KMS-11 (cell line): ENCODE measurements around the gene AGR3.
A peak's percentile ranks its signal among the peaks of the same experiment; 100 is the strongest.

Experiments used
- H2AFZ ChIP-seq: fragments of 200-600 bp; sonication (generic); 2 replicates; pipeline ENCODE4 v1.6.1; 2016; ENCODE audit warnings: antibody characterized with exemption, mixed run types, low read depth
- H3K27ac ChIP-seq: fragments of 200-600 bp; sonication (generic); 2 replicates; pipeline ENCODE4 v1.6.1; 2016; ENCODE audit warnings: mild to moderate bottlenecking, mixed run types
- H3K27me3 ChIP-seq: fragments of 200-600 bp; sonication (generic); 2 replicates; pipeline ENCODE4 v1.6.1; 2017; ENCODE audit warnings: mild to moderate bottlenecking, low read depth, mixed run types, moderate library complexity; ENCODE audit not compliant: insufficient read depth
- H3K36me3 ChIP-seq: fragments of 200-600 bp; sonication (generic); 2 replicates; pipeline ENCODE4 v1.6.1; 2017; ENCODE audit warnings: mild to moderate bottlenecking, mixed run types; ENCODE audit not compliant: insufficient read depth
- H3K4me1 ChIP-seq: fragments of 200-600 bp; sonication (generic); 2 replicates; pipeline ENCODE4 v1.6.1; 2016; ENCODE audit warnings: mild to moderate bottlenecking, low read depth, mixed run types; ENCODE audit not compliant: poor library complexity, severe bottlenecking
- H3K4me2 ChIP-seq: fragments of 200-600 bp; sonication (generic); 2 replicates; pipeline ENCODE4 v1.7.0; 2016; ENCODE audit warnings: mild to moderate bottlenecking, mixed run types
- H3K4me3 ChIP-seq: fragments of 200-600 bp; sonication (generic); IDR thresholded peaks from 2 replicates; pipeline ENCODE4 v1.6.1; 2017; ENCODE audit warnings: low read depth, low read length, mixed read lengths; ENCODE audit not compliant: insufficient read depth
- H3K79me2 ChIP-seq: fragments of 200-600 bp; sonication (generic); 2 replicates; pipeline ENCODE4 v1.6.1; 2016; ENCODE audit warnings: low read depth, mixed run types; ENCODE audit not compliant: insufficient read depth
- H3K9ac ChIP-seq: fragments of 200-600 bp; sonication (generic); 2 replicates; pipeline ENCODE4 v1.6.1; 2016; ENCODE audit warnings: mild to moderate bottlenecking, mixed run types
- H4K20me1 ChIP-seq: fragments of 200-600 bp; sonication (generic); 2 replicates; pipeline ENCODE4 v1.6.1; 2016; ENCODE audit warnings: mild to moderate bottlenecking, mixed run types; ENCODE audit not compliant: insufficient read depth
- CTCF ChIP-seq: fragments of 200-600 bp; sonication (generic); conservative IDR thresholded peaks from 2 replicates; pipeline ENCODE4 v1.6.1; 2017; ENCODE audit warnings: low read depth, mild to moderate bottlenecking, antibody characterized with exemption, low read length, moderate library complexity, mixed read lengths

The AGR3 gene

GRCh38 chr7:16921151-16921550 lies 39.4 kb upstream of the AGR3 start:
- Histone ChIP-seq H3K27ac (no peak overlapping the region), H3K79me2 (no peaks in the 10 kb centered on the region), H3K4me2 (no peak overlapping the region), H3K9ac (no peak overlapping the region), H2AFZ (no peak overlapping the region), H4K20me1 (no peaks in the 10 kb centered on the region), H3K27me3 (no peaks in the 10 kb centered on the region), H3K4me3 (no peak overlapping the region), H3K36me3 (no peaks in the 10 kb centered on the region), H3K4me1 (no peaks in the 10 kb centered on the region)
- no peak for TF ChIP-seq CTCF

GRCh38 chr7:16919440-16919839 lies 37.7 kb upstream of the AGR3 start:
- H3K27me3 ChIP-seq: no peaks in the 10 kb centered on the region
- TF ChIP-seq CTCF: no peak
- no peaks in the 10 kb centered on the region for H4K20me1 ChIP-seq
- H3K9ac ChIP-seq: no peak overlapping the region
- H3K4me3 ChIP-seq: no peak overlapping the region
- H3K36me3 ChIP-seq: no peaks in the 10 kb centered on the region
- no peaks in the 10 kb centered on the region for H3K79me2 ChIP-seq
- no peak overlapping the region for H3K4me2 ChIP-seq
- H3K4me1 ChIP-seq: no peaks in the 10 kb centered on the region
- H2AFZ ChIP-seq: no peak overlapping the region
- no peak overlapping the region for H3K27ac ChIP-seq

GRCh38 chr7:16918288-16918895 lies 36.6 kb upstream of the AGR3 start:
- H3K4me2 ChIP-seq: no peak overlapping the region
- H3K4me1 ChIP-seq: no peaks in the 10 kb centered on the region
- no peaks in the 10 kb centered on the region for H4K20me1 ChIP-seq
- H3K36me3 ChIP-seq: no peaks in the 10 kb centered on the region
- H2AFZ ChIP-seq: no peak overlapping the region
- no peak overlapping the region for H3K4me3 ChIP-seq
- H3K9ac ChIP-seq: no peak overlapping the region
- TF ChIP-seq CTCF: peak; percentile 87
- no peak overlapping the region for H3K27ac ChIP-seq
- H3K79me2 ChIP-seq: no peaks in the 10 kb centered on the region
- no peaks in the 10 kb centered on the region for H3K27me3 ChIP-seq

- H3K4me2 ChIP-seq: no peak overlapping the region
- H3K27ac ChIP-seq: no peak overlapping the region
Observed at GRCh38 chr7:16916738-16917137, 35.0 kb upstream of the AGR3 start.

More at GRCh38 chr7:16916738-16917137, 35.0 kb upstream of the AGR3 start:
- Histone ChIP-seq H3K4me1 (no peaks in the 10 kb centered on the region), H3K79me2 (no peaks in the 10 kb centered on the region), H3K36me3 (no peaks in the 10 kb centered on the region), H4K20me1 (no peaks in the 10 kb centered on the region), H3K9ac (no peak overlapping the region), H3K27me3 (no peaks in the 10 kb centered on the region), H2AFZ (no peak overlapping the region), H3K4me3 (no peak overlapping the region)
- no peak for TF ChIP-seq CTCF
